ENCODE measurements around the gene ASIC3. TPM values are rescaled to one million over a fixed set of nuclear protein-coding genes. Genes with fewer than 3 reads are reported as not detected.

The ASIC3 gene
- total RNA-seq, 4 donors from 2014 or later = 1.3 to 2.9 (median 2.1) TPM

GRCh38 chr7:151088856-151089699 lies 40.7 kb downstream of the ASIC3 start:
- peaks cover 58 to 79% (median 67%) of the 10 kb centered on the region in 4 donors for H3K4me1 ChIP-seq
- H3K36me3 ChIP-seq = peaks cover 0 to 10% (median 2%) of the 10 kb centered on the region in 4 donors
- intact Hi-C loops (cut with DNase I) = no loop called here
- H3K27ac ChIP-seq (replicated peaks in 1 of 4) = peak overlapping the region; percentile 88 to 91 (median 90)
- no peaks in the 10 kb centered on the region for H3K9me3 ChIP-seq
- TF ChIP-seq POLR2AphosphoS5 (IDR thresholded peaks at IDR 0.05) (peak; percentile 69 to 70), EP300 (IDR thresholded peaks at IDR 0.05) (no peak), CTCF (IDR thresholded peaks at IDR 0.05) (no peak), POLR2A (IDR thresholded peaks at IDR 0.05; ENCODE audit: low read depth) (no peak)
- peak overlapping the region; percentile 77 to 89 (median 80) for H3K4me3 ChIP-seq
- no peak for DNase-seq (ENCODE audit: extremely low spot score)
- WGBS = 23% methylated on average over 27 of the region's 30 CpGs
- no peaks in the 10 kb centered on the region for H3K27me3 ChIP-seq

GRCh38 chr7:151089893-151090730 lies 41.8 kb downstream of the ASIC3 start:
- H3K27me3 ChIP-seq = no peaks in the 10 kb centered on the region
- peak overlapping the region; percentile 77 to 89 (median 80) for H3K4me3 ChIP-seq
- DNase-seq (ENCODE audit: extremely low spot score) = no peak
- WGBS = 60% methylated on average over 22 of the region's 22 CpGs
- no peaks in the 10 kb centered on the region for H3K9me3 ChIP-seq
- peak overlapping the region; percentile 88 to 91 (median 90) for H3K27ac ChIP-seq (replicated peaks in 1 of 4)
- H3K4me1 ChIP-seq = peaks cover 59 to 84% (median 71%) of the 10 kb centered on the region in 4 donors
- intact Hi-C loops (cut with DNase I) = no loop called here
- H3K36me3 ChIP-seq = peaks cover 0 to 10% (median 2%) of the 10 kb centered on the region in 4 donors
- no peak for TF ChIP-seq POLR2A (IDR thresholded peaks at IDR 0.05; ENCODE audit: low read depth)

GRCh38 chr7:151091003-151091402 lies 42.7 kb downstream of the ASIC3 start:
- Histone ChIP-seq H3K9me3 (no peaks in the 10 kb centered on the region), H3K36me3 (peaks cover 0 to 10% (median 3%) of the 10 kb centered on the region in 4 donors), H3K4me3 (no peak overlapping the region), H3K27me3 (no peaks in the 10 kb centered on the region), H3K4me1 (peaks cover 53 to 83% (median 67%) of the 10 kb centered on the region in 4 donors), H3K27ac (replicated peaks in 1 of 4) (peak overlapping the region in 3 of 4 donors; percentile 89 to 91 (median 90))
- WGBS = 88% methylated on average over 7 of the region's 7 CpGs
- TF ChIP-seq POLR2A (IDR thresholded peaks at IDR 0.05; ENCODE audit: low read depth) = no peak
- no peak for DNase-seq (ENCODE audit: extremely low spot score)
- intact Hi-C loops (cut with DNase I) = no loop called here

GRCh38 chr7:151091431-151091830 lies 43.1 kb downstream of the ASIC3 start:
- WGBS = 61% methylated on average over 5 of the region's 6 CpGs
- H3K9me3 ChIP-seq = no peaks in the 10 kb centered on the region
- peaks cover 0 to 10% (median 6%) of the 10 kb centered on the region in 4 donors for H3K36me3 ChIP-seq
- TF ChIP-seq POLR2A (IDR thresholded peaks at IDR 0.05; ENCODE audit: low read depth) (no peak), POLR2AphosphoS5 (IDR thresholded peaks at IDR 0.05) (no peak), EP300 (IDR thresholded peaks at IDR 0.05) (no peak), CTCF (IDR thresholded peaks at IDR 0.05) (peak in 1 of 3 experiments; percentile 55)
- H3K4me3 ChIP-seq = no peak overlapping the region
- peak overlapping the region in 3 of 4 donors; percentile 89 to 91 (median 90) for H3K27ac ChIP-seq (replicated peaks in 1 of 4)
- DNase-seq (ENCODE audit: extremely low spot score) = no peak
- H3K4me1 ChIP-seq = peaks cover 53 to 87% (median 67%) of the 10 kb centered on the region in 4 donors
- intact Hi-C loops (cut with DNase I) = no loop called here
- no peaks in the 10 kb centered on the region for H3K27me3 ChIP-seq

GRCh38 chr7:151091988-151092387 lies 43.7 kb downstream of the ASIC3 start:
- peaks cover 53 to 88% (median 67%) of the 10 kb centered on the region in 4 donors for H3K4me1 ChIP-seq
- no peak overlapping the region for H3K4me3 ChIP-seq
- H3K27ac ChIP-seq (replicated peaks in 1 of 4) = peak overlapping the region in 1 of 4 donors; percentile 90
- 87% methylated on average over 12 of the region's 14 CpGs for WGBS
- peaks cover 0 to 10% (median 9%) of the 10 kb centered on the region in 4 donors for H3K36me3 ChIP-seq
- TF ChIP-seq POLR2AphosphoS5 (IDR thresholded peaks at IDR 0.05) (no peak), POLR2A (IDR thresholded peaks at IDR 0.05; ENCODE audit: low read depth) (no peak), EP300 (IDR thresholded peaks at IDR 0.05) (no peak), CTCF (IDR thresholded peaks at IDR 0.05) (no peak)
- no peaks in the 10 kb centered on the region for H3K9me3 ChIP-seq
- DNase-seq (ENCODE audit: extremely low spot score) = no peak
- no peaks in the 10 kb centered on the region for H3K27me3 ChIP-seq
- intact Hi-C loops (cut with DNase I) = no loop called here

All from esophagus muscularis mucosa (tissue), 4 donors.